K562 (cell line): ENCODE measurements around the gene NR2F1. TPM values are rescaled to one million over a fixed set of nuclear protein-coding genes. Genes with fewer than 3 reads are reported as not detected.

Experiments
- ATAC-seq: fragments of 200-7000 bp; cut with Tn5 transposase; 3 replicates; pipeline ENCODE4 v1.9.1; 2020; ENCODE audit warnings: moderate library complexity
- BruUV-seq: library from RNA; stranded (reverse); fragments of 400-500 nt; replicated peaks from 2 replicates; lab custom pipeline; 2021; lab: Mats Ljungman, UMichigan
- CTCF ChIA-PET: fragments of 300-600 bp; formaldehyde crosslinking; extraction: SDS; loops from one replicate; lab custom pipeline; 2021; ENCODE audit warnings: low intra/inter-chr PET ratio; lab: Yijun Ruan, JAX
- POLR2A ChIA-PET: fragments of 300-600, 350-650 bp; sonication (Branson Sonifier 250); formaldehyde crosslinking; extraction: SDS; loops from one replicate; lab custom pipeline; 2021; ENCODE audit warnings: antibody characterized with exemption, inconsistent platforms; lab: Yijun Ruan, JAX
- DNase-seq, 4 experiments: peaks; one replicate each; pipeline versions ENCODE4 v3.0.0 to v3.0.0-alpha.2; 2011 to 2018; ENCODE audit warnings: low spot score in 3 of 4, mixed read lengths in 3 of 4; ENCODE audit errors: extremely low read depth in 1 of 4
- FAIRE-seq: peaks from 2 replicates; lab custom pipeline; 2011; peaks lifted over from hg19 to GRCh38; lab: Jason Lieb, UNC
- H2AFZ ChIP-seq: 2 replicates; pipeline ENCODE4 v1.6.0; 2011; ENCODE audit warnings: low read depth, low read length, control low read depth, inconsistent platforms
- H3K27ac ChIP-seq: fragments of 200-600 bp; 3 replicates; pipeline ENCODE4 v1.8.0; 2011; ENCODE audit warnings: low read depth, mild to moderate bottlenecking, control low read depth, inconsistent platforms, low read length, moderate library complexity, mixed read lengths; ENCODE audit errors: extremely low read depth
- H3K27me3 ChIP-seq, 2 experiments: fragments of 300-600 bp in 1 of 2; 2 replicates in 1 of 2; 3 replicates in 1 of 2; pipeline versions ENCODE4 v1.6.0 to v1.8.0; 2011; ENCODE audit warnings: inconsistent platforms in 2 of 2, low read length in 2 of 2, mild to moderate bottlenecking in 1 of 2, mixed read lengths in 1 of 2, moderate library complexity in 1 of 2; ENCODE audit not compliant: control insufficient read depth in 2 of 2, insufficient read depth in 2 of 2
- H3K36me3 ChIP-seq: fragments of 300-600 bp; 3 replicates; pipeline ENCODE4 v1.8.0; 2011; ENCODE audit warnings: mild to moderate bottlenecking, low read length, inconsistent platforms; ENCODE audit not compliant: control insufficient read depth, insufficient read depth
- H3K4me1 ChIP-seq, 2 experiments: fragments of 200-600 bp in 1 of 2; replicated peaks in 1 of 2; 2 replicates in 1 of 2; 3 replicates in 1 of 2; pipeline versions ENCODE4 v1.5.1 to v1.8.0; 2011; ENCODE audit warnings: inconsistent platforms in 2 of 2, low read length in 2 of 2, mild to moderate bottlenecking in 1 of 2, mixed read lengths in 1 of 2, moderate library complexity in 1 of 2; ENCODE audit not compliant: control insufficient read depth in 2 of 2, insufficient read depth in 2 of 2
- H3K4me2 ChIP-seq: 2 replicates; pipeline ENCODE4 v1.6.1; 2011; ENCODE audit warnings: low read length, control low read depth, inconsistent platforms, mixed read lengths; ENCODE audit not compliant: insufficient read depth
- H3K4me3 ChIP-seq: fragments of 200-600 bp; sonication (generic), shearing (Covaris generic); 2 replicates; pipeline ENCODE4 v1.5.1; 2016; ENCODE audit warnings: control low read depth, inconsistent platforms
- H3K79me2 ChIP-seq: fragments of 200-600 bp; 3 replicates; pipeline ENCODE4 v1.8.0; 2011; ENCODE audit warnings: low read length, inconsistent platforms; ENCODE audit not compliant: control insufficient read depth, insufficient read depth
- H3K9ac ChIP-seq, 2 experiments: 2 replicates each; pipeline versions ENCODE4 v1.6.0 to v1.6.1; 2011; ENCODE audit warnings: low read depth in 2 of 2, low read length in 2 of 2, control low read depth in 1 of 2, inconsistent platforms in 1 of 2, mild to moderate bottlenecking in 1 of 2, mixed read lengths in 1 of 2; ENCODE audit not compliant: insufficient read depth in 1 of 2
- H3K9me1 ChIP-seq: one replicate; pipeline ENCODE4 v1.6.0; 2011; ENCODE audit warnings: inconsistent platforms, mild to moderate bottlenecking, low read length, moderate library complexity; ENCODE audit not compliant: control insufficient read depth, insufficient read depth
- H3K9me3 ChIP-seq: replicated peaks from 2 replicates; pipeline ENCODE4 v1.5.1; 2011; ENCODE audit warnings: low read depth, low read length, inconsistent platforms; ENCODE audit not compliant: control insufficient read depth, insufficient read depth
- H4K20me1 ChIP-seq: replicated peaks from 2 replicates; pipeline ENCODE4 v1.6.1; 2011; ENCODE audit warnings: low read length, inconsistent platforms, mixed read lengths; ENCODE audit not compliant: control insufficient read depth, insufficient read depth
- AFF1 ChIP-seq, 2 experiments: fragments of 450-650 bp; IDR thresholded peaks; 2 replicates each; pipeline ENCODE4 v1.6.1; 2018; ENCODE audit warnings: mild to moderate bottlenecking in 2 of 2, low read depth in 1 of 2; ENCODE audit not compliant: partially characterized antibody in 2 of 2
- E2F6 ChIP-seq, 2 experiments: IDR thresholded peaks; 2 replicates each; pipeline ENCODE4 v1.6.1; 2011; ENCODE audit warnings: borderline replicate concordance in 1 of 2, control low read depth in 1 of 2, low read depth in 1 of 2, low read length in 1 of 2, mild to moderate bottlenecking in 1 of 2, mixed read lengths in 1 of 2, moderate library complexity in 1 of 2; ENCODE audit not compliant: insufficient read depth in 1 of 2, insufficient read length in 1 of 2, poor library complexity in 1 of 2, severe bottlenecking in 1 of 2; ENCODE audit errors: extremely low read depth in 1 of 2
- ESRRA ChIP-seq: fragments of 450-650 bp; IDR thresholded peaks from 2 replicates; pipeline ENCODE4 v1.6.1; 2014; ENCODE audit warnings: low read depth, mild to moderate bottlenecking, moderate library complexity, borderline replicate concordance
- ILF3 ChIP-seq: fragments of 450-650 bp; IDR thresholded peaks from 2 replicates; pipeline ENCODE4 v1.6.1; 2018; ENCODE audit warnings: antibody characterized with exemption, mild to moderate bottlenecking, moderate library complexity, borderline replicate concordance
- MCM5 ChIP-seq: fragments of 450-650 bp; IDR thresholded peaks from 2 replicates; pipeline ENCODE4 v1.6.1; 2016; ENCODE audit warnings: low read depth
- PTRF ChIP-seq: fragments of 450-650 bp; IDR thresholded peaks from 2 replicates; pipeline ENCODE4 v1.6.1; 2016; ENCODE audit warnings: mild to moderate bottlenecking, missing genetic modification characterization, missing compliant biosample characterization
- RAD51 ChIP-seq: fragments of 450-650 bp; IDR thresholded peaks from 2 replicates; pipeline ENCODE4 v1.7.1; 2016; ENCODE audit warnings: low read depth, mild to moderate bottlenecking, borderline replicate concordance
- SMARCE1 ChIP-seq: fragments of 450-650 bp; IDR thresholded peaks from 2 replicates; pipeline ENCODE4 v1.7.1; 2016; ENCODE audit warnings: mild to moderate bottlenecking
- ZNF395 ChIP-seq: fragments of 200-800 bp; sonication (Bioruptor generic); IDR thresholded peaks from 2 replicates; pipeline ENCODE4 v1.6.1; 2017; ENCODE audit warnings: missing genetic modification characterization, missing compliant biosample characterization
- WGBS: fragments of 100-300 bp; shearing (Covaris generic); methylation state at CpG from one replicate; pipeline ENCODE4 v1.1.6; 2016; ENCODE audit warnings: low coverage, mixed read lengths; ENCODE audit not compliant: insufficient coverage; ENCODE audit errors: missing lambda C conversion rate; 5-methylcytosine and 5-hydroxymethylcytosine counted together
- in situ Hi-C: fragments of 300-500 bp; cut with MboI; formaldehyde crosslinking; loops from 4 replicates; pipeline ENCODE4 v1.15.0; 2018; ENCODE audit warnings: inconsistent platforms, mixed read lengths
- intact Hi-C: fragments of 100-400 bp; cut with micrococcal nuclease; formaldehyde crosslinking; loops from 2 replicates; pipeline ENCODE4 v1.14.2; 2022
- polyA plus RNA-seq, 8 experiments: library from polyadenylated mRNA; depleted of rRNA in 4 of 8; stranded (reverse) in 5 of 8; unstranded in 3 of 8; fragments of >200 nt; fragmentation: Nextera tagmentation in 2 of 8; fragmentation: Illumina TruSeq in 1 of 8; extraction: Ambion mirVana in 2 of 8; extraction: Trizol in 1 of 8; gene quantifications; 2 replicates each; pipeline versions ENCODE4 v1.2.1 to v1.2.3, GENCODE V29; 2011 to 2014; ENCODE audit warnings: inconsistent platforms in 1 of 8, missing spikeins in 1 of 8
- total RNA-seq, 7 experiments: library from RNA; depleted of rRNA in 6 of 7; stranded (reverse); fragments of >200 nt in 6 of 7; fragmentation: Illumina TruSeq in 2 of 7; extraction: Trizol in 2 of 7; gene quantifications; 2 replicates each; pipeline versions ENCODE4 v1.2.1 to v1.2.3, GENCODE V29; 2011 to 2021; ENCODE audit warnings: low replicate concordance in 1 of 7

Gene NR2F1
- total and polyA plus RNA-seq, 9 of the 15 experiments (the other 6 are each of a cell fraction or from before 2014, with no cell fraction given), result 0.18 TPM; not detected in 8

- Histone ChIP-seq H3K9me1 (no peaks in the 10 kb centered on the region), H4K20me1 (no peaks in the 10 kb centered on the region), H3K9ac (no peak overlapping the region), H3K9me3 (no peaks in the 10 kb centered on the region), H3K4me1 (peaks cover 0 to 14% of the 10 kb centered on the region in 2 experiments; a peak in 2 of 5 replicates), H3K36me3 (no peaks in the 10 kb centered on the region), H3K27me3 (peaks cover 0 to 12% of the 10 kb centered on the region in 2 experiments; a peak in 2 of 5 replicates), H3K27ac (no peak overlapping the region), H3K4me2 (no peak overlapping the region), H3K4me3 (no peak overlapping the region), H3K79me2 (no peaks in the 10 kb centered on the region), H2AFZ (no peak overlapping the region)
- ChIA-PET CTCF (no interaction called here), POLR2A (no interaction called here)
- in situ Hi-C loops (loop anchor here (25.0 kb wide), 1 partner anchor 1158 kb away; no protein-coding TSS in a partner anchor), intact Hi-C loops (loop anchor here (5.0 kb wide), 1 partner anchor 1158 kb away; no protein-coding TSS in a partner anchor)
- ATAC-seq (no peak), DNase-seq (no peak), FAIRE-seq (no peak)
- WGBS, result 56% methylated on average over 21 of the region's 32 CpGs
- BruUV-seq, result no TSS peak
- no peak for TF ChIP-seq SMARCE1
- no peak for TF ChIP-seq ZNF395 (CRISPR knock-in tag)
- no peak for TF ChIP-seq E2F6 (IDR thresholded peaks at IDR 0.05; ENCODE audit: borderline replicate concordance in 1 of 2, extremely low read depth in 1 of 2, insufficient read depth in 1 of 2, insufficient read length in 1 of 2, low read depth in 1 of 2, low read length in 1 of 2, poor library complexity in 1 of 2, severe bottlenecking in 1 of 2)
- TF ChIP-seq ESRRA, result no peak
- TF ChIP-seq MCM5, result no peak
- TF ChIP-seq PTRF, result no peak
- TF ChIP-seq RAD51, result no peak
- TF ChIP-seq AFF1 (IDR thresholded peaks at IDR 0.05; ENCODE audit: low read depth in 1 of 2, partially characterized antibody in 2 of 2), result no peak
- TF ChIP-seq ILF3, result no peak
Measured at GRCh38 chr5:93579692-93580062, 3.3 kb upstream of the NR2F1 start.
